HepG2 (cell line): ENCODE data around the gene SPTB. TPM values are rescaled to one million over a fixed set of nuclear protein-coding genes. Genes with fewer than 3 reads are reported as not detected.
A peak's percentile ranks its signal among the peaks of the same experiment; 100 is the strongest.

Experiments
- CEBPG ChIP-seq: IDR thresholded peaks from 2 replicates; pipeline ENCODE4 v1.6.1; 2016
- GATA4 ChIP-seq: sonication (generic); IDR thresholded peaks from 2 replicates; pipeline ENCODE4 v1.6.1; 2016; ENCODE audit warnings: antibody characterized with exemption, low read depth, borderline replicate concordance
- HNF4G ChIP-seq, 2 experiments: sonication (generic) in 1 of 2; formaldehyde crosslinking in 1 of 2; IDR thresholded peaks; 2 replicates each; pipeline versions ENCODE4 v1.4.0 to v1.6.1; 2011 to 2020; ENCODE audit warnings: borderline replicate concordance in 2 of 2, low read depth in 2 of 2, mild to moderate bottlenecking in 2 of 2, low read length in 1 of 2, missing genetic modification reagents in 1 of 2, moderate library complexity in 1 of 2
- ISX ChIP-seq: sonication (generic); formaldehyde crosslinking; conservative IDR thresholded peaks from 2 replicates; pipeline ENCODE4 v1.5.0; 2020; ENCODE audit warnings: missing genetic modification reagents
- KDM3A ChIP-seq: IDR thresholded peaks from 2 replicates; pipeline ENCODE4 v1.6.1; 2018; ENCODE audit warnings: low read depth, missing compliant biosample characterization
- MIXL1 ChIP-seq: IDR thresholded peaks from 2 replicates; pipeline ENCODE4 v1.6.1; 2016
- NR2F1 ChIP-seq, 2 experiments: fragments of 450-650 bp in 1 of 2; formaldehyde crosslinking in 1 of 2; IDR thresholded peaks; 2 replicates each; pipeline versions ENCODE4 v1.5.0 to v1.6.1; 2016 to 2020; ENCODE audit warnings: mild to moderate bottlenecking in 1 of 2, missing compliant biosample characterization in 1 of 2, missing genetic modification reagents in 1 of 2, moderate library complexity in 1 of 2
- RFX3 ChIP-seq: IDR thresholded peaks from 2 replicates; pipeline ENCODE4 v1.6.1; 2016; ENCODE audit warnings: missing biosample characterization, missing genetic modification reagents
- TFAP4 ChIP-seq: sonication (generic); IDR thresholded peaks from 2 replicates; pipeline ENCODE4 v1.6.1; 2016; ENCODE audit warnings: low read depth, borderline replicate concordance
- ZBED4 ChIP-seq: sonication (generic); formaldehyde crosslinking; IDR thresholded peaks from 2 replicates; pipeline ENCODE4 v1.4.0; 2020; ENCODE audit warnings: missing genetic modification reagents, borderline replicate concordance
- ZNF207 ChIP-seq: fragments of 450-650 bp; IDR thresholded peaks from 2 replicates; pipeline ENCODE4 v1.6.1; 2016; ENCODE audit warnings: antibody characterized with exemption, borderline replicate concordance
- ZNF232 ChIP-seq: sonication (generic); formaldehyde crosslinking; IDR thresholded peaks from 2 replicates; pipeline ENCODE4 v1.4.0; 2020; ENCODE audit warnings: missing genetic modification reagents, borderline replicate concordance
- ZNF446 ChIP-seq: sonication (generic); formaldehyde crosslinking; IDR thresholded peaks from 2 replicates; pipeline ENCODE4 v1.5.0; 2020; ENCODE audit warnings: mild to moderate bottlenecking, missing genetic modification reagents
- ZNF496 ChIP-seq: sonication (generic); formaldehyde crosslinking; IDR thresholded peaks from 2 replicates; pipeline ENCODE4 v1.8.1; 2023; ENCODE audit warnings: mild to moderate bottlenecking, moderate library complexity, missing genetic modification reagents; ENCODE audit not compliant: insufficient replicate concordance
- polyA plus RNA-seq, 8 experiments: library from polyadenylated mRNA; depleted of rRNA in 3 of 8; stranded (reverse) in 7 of 8; unstranded in 1 of 8; fragments of >200 nt; fragmentation: Illumina TruSeq in 4 of 8; extraction: Trizol in 4 of 8; gene quantifications; 2 replicates each; pipeline versions ENCODE4 v1.2.1 to v1.2.3, GENCODE V29; 2011 to 2016; ENCODE audit warnings: low read depth in 4 of 8, missing spikeins in 1 of 8, mixed read lengths in 1 of 8; ENCODE audit not compliant: insufficient read depth in 1 of 8
- total RNA-seq, 5 experiments: library from RNA; depleted of rRNA; stranded (reverse); fragments of >200 nt; fragmentation: Illumina TruSeq; extraction: Trizol; gene quantifications; 2 replicates each; pipeline ENCODE4 v1.2.3, GENCODE V29; 2016; ENCODE audit warnings: low read depth in 1 of 5
- TF ChIP-seq, protein P1 (sequence below): sonication (generic); formaldehyde crosslinking; IDR thresholded peaks from 2 replicates; pipeline ENCODE4 v1.5.1; 2020; ENCODE audit warnings: mild to moderate bottlenecking, missing genetic modification reagents, moderate library complexity
- TF ChIP-seq, protein P2 (sequence below): sonication (generic); formaldehyde crosslinking; IDR thresholded peaks from 2 replicates; pipeline ENCODE4 v1.4.0; 2020; ENCODE audit warnings: missing genetic modification reagents, borderline replicate concordance

The SPTB gene
- total and polyA plus RNA-seq, 2 of the 13 experiments (the other 11 are each of a cell fraction or from before 2014, with no cell fraction given): 0.01 to 0.02 TPM

DNA sequence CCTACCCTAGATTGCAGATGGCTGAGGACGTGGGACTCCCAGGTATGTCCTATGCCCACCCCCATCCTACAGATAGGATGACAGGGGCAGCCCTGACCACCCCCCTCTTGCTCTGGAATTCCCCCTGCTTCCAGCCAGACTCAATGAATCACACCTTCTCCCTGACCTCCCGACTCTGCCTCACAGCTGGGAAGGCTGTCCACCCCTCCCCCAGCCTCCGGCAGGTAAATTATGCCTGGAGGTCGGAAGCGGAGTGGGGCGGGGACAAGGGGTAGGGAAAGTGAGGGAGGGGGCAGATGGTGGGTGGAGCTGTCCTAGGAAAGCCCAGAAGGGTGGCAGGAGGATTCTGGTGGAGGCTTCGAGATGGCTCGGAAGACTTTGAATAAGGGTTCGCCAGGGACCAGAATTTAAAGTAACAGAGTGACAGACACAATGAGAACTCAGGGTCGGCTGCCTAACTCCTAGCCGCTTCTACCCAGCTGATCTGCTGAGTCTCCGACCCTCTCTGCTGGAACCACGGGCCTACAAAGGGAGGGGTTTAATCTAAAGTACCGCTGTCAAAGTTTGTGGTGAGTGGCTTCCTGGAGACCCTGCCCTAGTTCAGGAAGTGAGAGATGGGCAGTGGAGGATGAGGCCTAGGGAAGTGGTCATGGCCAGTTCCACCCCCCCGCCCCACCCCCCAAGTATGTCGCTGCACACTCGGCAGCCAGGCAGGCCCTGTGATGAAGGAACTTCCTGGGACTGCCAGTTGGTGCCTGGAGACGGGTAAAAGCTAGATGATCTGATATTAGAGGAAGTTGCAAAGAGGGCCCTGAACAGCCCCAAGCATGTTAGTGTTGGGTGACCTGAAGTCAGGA, 171.3 kb downstream of the SPTB start (continued):
- TF ChIP-seq, protein P1, sequence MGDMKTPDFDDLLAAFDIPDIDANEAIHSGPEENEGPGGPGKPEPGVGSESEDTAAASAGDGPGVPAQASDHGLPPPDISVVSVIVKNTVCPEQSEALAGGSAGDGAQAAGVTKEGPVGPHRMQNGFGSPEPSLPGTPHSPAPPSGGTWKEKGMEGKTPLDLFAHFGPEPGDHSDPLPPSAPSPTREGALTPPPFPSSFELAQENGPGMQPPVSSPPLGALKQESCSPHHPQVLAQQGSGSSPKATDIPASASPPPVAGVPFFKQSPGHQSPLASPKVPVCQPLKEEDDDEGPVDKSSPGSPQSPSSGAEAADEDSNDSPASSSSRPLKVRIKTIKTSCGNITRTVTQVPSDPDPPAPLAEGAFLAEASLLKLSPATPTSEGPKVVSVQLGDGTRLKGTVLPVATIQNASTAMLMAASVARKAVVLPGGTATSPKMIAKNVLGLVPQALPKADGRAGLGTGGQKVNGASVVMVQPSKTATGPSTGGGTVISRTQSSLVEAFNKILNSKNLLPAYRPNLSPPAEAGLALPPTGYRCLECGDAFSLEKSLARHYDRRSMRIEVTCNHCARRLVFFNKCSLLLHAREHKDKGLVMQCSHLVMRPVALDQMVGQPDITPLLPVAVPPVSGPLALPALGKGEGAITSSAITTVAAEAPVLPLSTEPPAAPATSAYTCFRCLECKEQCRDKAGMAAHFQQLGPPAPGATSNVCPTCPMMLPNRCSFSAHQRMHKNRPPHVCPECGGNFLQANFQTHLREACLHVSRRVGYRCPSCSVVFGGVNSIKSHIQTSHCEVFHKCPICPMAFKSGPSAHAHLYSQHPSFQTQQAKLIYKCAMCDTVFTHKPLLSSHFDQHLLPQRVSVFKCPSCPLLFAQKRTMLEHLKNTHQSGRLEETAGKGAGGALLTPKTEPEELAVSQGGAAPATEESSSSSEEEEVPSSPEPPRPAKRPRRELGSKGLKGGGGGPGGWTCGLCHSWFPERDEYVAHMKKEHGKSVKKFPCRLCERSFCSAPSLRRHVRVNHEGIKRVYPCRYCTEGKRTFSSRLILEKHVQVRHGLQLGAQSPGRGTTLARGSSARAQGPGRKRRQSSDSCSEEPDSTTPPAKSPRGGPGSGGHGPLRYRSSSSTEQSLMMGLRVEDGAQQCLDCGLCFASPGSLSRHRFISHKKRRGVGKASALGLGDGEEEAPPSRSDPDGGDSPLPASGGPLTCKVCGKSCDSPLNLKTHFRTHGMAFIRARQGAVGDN (CRISPR knock-in tag): no peak; the same call in 1 of the 2 replicates
- TF ChIP-seq ISX (CRISPR knock-in tag) (no peak), NR2F1 (CRISPR knock-in tag; IDR thresholded peaks at IDR 0.05) (peak in 1 of 2 experiments; percentile 17; a peak in 1 of 4 replicates), GATA4 (no peak), ZNF207 (no peak), RFX3 (CRISPR knock-in tag) (no peak), MIXL1 (no peak), ZNF232 (CRISPR knock-in tag) (no peak), ZNF446 (CRISPR knock-in tag) (no peak), ZBED4 (no peak), TFAP4 (peak; percentile 78; the same call in 1 of the 2 replicates), CEBPG (CRISPR knock-in tag) (no peak), ZNF496 (CRISPR knock-in tag) (no peak), KDM3A (CRISPR knock-in tag) (no peak), HNF4G (IDR thresholded peaks at IDR 0.05; ENCODE audit: borderline replicate concordance, low read depth, low read length) (0 out of 2 replicates have a peak, but pooled peaks have one; percentile 12), HNF4G (CRISPR knock-in tag; IDR thresholded peaks at IDR 0.05; ENCODE audit: borderline replicate concordance, low read depth) (no peak)
- TF ChIP-seq, protein P2, sequence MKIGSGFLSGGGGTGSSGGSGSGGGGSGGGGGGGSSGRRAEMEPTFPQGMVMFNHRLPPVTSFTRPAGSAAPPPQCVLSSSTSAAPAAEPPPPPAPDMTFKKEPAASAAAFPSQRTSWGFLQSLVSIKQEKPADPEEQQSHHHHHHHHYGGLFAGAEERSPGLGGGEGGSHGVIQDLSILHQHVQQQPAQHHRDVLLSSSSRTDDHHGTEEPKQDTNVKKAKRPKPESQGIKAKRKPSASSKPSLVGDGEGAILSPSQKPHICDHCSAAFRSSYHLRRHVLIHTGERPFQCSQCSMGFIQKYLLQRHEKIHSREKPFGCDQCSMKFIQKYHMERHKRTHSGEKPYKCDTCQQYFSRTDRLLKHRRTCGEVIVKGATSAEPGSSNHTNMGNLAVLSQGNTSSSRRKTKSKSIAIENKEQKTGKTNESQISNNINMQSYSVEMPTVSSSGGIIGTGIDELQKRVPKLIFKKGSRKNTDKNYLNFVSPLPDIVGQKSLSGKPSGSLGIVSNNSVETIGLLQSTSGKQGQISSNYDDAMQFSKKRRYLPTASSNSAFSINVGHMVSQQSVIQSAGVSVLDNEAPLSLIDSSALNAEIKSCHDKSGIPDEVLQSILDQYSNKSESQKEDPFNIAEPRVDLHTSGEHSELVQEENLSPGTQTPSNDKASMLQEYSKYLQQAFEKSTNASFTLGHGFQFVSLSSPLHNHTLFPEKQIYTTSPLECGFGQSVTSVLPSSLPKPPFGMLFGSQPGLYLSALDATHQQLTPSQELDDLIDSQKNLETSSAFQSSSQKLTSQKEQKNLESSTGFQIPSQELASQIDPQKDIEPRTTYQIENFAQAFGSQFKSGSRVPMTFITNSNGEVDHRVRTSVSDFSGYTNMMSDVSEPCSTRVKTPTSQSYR (CRISPR knock-in tag): peak; percentile 83; the same call in 1 of the 2 replicates
